Ishikawa (cell line): Measurements from ENCODE around the gene TBC1D4.

Source experiments
- CEBPB ChIP-seq: IDR thresholded peaks from 2 replicates; pipeline ENCODE4 v1.6.1; 2012
- CREB1 ChIP-seq: IDR thresholded peaks from 2 replicates; pipeline ENCODE4 v1.6.1; 2012; ENCODE audit warnings: low read depth
- EGR1 ChIP-seq: IDR thresholded peaks from 2 replicates; pipeline ENCODE4 v1.6.1; 2012
- EP300 ChIP-seq: IDR thresholded peaks from 2 replicates; pipeline ENCODE4 v1.6.1; 2012; ENCODE audit warnings: borderline replicate concordance
- FOXM1 ChIP-seq: IDR thresholded peaks from 2 replicates; pipeline ENCODE4 v1.6.1; 2012; ENCODE audit warnings: low read depth, borderline replicate concordance
- NFIC ChIP-seq: IDR thresholded peaks from 2 replicates; pipeline ENCODE4 v1.6.1; 2012
- RAD21 ChIP-seq: IDR thresholded peaks from 2 replicates; pipeline ENCODE4 v1.6.1; 2012; ENCODE audit warnings: low read depth
- TAF1 ChIP-seq: IDR thresholded peaks from 2 replicates; pipeline ENCODE4 v1.6.1; 2012; ENCODE audit warnings: low read depth, mild to moderate bottlenecking
- TCF12 ChIP-seq: IDR thresholded peaks from 2 replicates; pipeline ENCODE4 v1.6.1; 2012; ENCODE audit warnings: low read depth
- TEAD4 ChIP-seq: IDR thresholded peaks from 2 replicates; pipeline ENCODE4 v1.6.1; 2012
- YY1 ChIP-seq: IDR thresholded peaks from 2 replicates; pipeline ENCODE4 v1.6.1; 2012; ENCODE audit warnings: low read depth
- ZBTB7A ChIP-seq: IDR thresholded peaks from 2 replicates; pipeline ENCODE4 v1.6.1; 2012; ENCODE audit warnings: low read depth
- TF ChIP-seq, protein P1 (sequence below): IDR thresholded peaks from 2 replicates; pipeline ENCODE4 v1.6.1; 2012; ENCODE audit warnings: low read depth, mild to moderate bottlenecking
- TF ChIP-seq, protein P2 (sequence below): IDR thresholded peaks from 2 replicates; pipeline ENCODE4 v1.6.1; 2012
- TF ChIP-seq, protein P3 (sequence below): IDR thresholded peaks from 2 replicates; pipeline ENCODE4 v1.6.1; 2012

The TBC1D4 gene

GRCh38 chr13:75309981-75310580, 171.9 kb downstream of the TBC1D4 start:
- TF ChIP-seq EGR1 (no peak), NFIC (no peak), FOXM1 (no peak), YY1 (no peak), TEAD4 (no peak), TCF12 (no peak), ZBTB7A (no peak), CEBPB (no peak), CREB1 (no peak), TAF1 (no peak), RAD21 (no peak), EP300 (no peak)
- TF ChIP-seq, protein P1, sequence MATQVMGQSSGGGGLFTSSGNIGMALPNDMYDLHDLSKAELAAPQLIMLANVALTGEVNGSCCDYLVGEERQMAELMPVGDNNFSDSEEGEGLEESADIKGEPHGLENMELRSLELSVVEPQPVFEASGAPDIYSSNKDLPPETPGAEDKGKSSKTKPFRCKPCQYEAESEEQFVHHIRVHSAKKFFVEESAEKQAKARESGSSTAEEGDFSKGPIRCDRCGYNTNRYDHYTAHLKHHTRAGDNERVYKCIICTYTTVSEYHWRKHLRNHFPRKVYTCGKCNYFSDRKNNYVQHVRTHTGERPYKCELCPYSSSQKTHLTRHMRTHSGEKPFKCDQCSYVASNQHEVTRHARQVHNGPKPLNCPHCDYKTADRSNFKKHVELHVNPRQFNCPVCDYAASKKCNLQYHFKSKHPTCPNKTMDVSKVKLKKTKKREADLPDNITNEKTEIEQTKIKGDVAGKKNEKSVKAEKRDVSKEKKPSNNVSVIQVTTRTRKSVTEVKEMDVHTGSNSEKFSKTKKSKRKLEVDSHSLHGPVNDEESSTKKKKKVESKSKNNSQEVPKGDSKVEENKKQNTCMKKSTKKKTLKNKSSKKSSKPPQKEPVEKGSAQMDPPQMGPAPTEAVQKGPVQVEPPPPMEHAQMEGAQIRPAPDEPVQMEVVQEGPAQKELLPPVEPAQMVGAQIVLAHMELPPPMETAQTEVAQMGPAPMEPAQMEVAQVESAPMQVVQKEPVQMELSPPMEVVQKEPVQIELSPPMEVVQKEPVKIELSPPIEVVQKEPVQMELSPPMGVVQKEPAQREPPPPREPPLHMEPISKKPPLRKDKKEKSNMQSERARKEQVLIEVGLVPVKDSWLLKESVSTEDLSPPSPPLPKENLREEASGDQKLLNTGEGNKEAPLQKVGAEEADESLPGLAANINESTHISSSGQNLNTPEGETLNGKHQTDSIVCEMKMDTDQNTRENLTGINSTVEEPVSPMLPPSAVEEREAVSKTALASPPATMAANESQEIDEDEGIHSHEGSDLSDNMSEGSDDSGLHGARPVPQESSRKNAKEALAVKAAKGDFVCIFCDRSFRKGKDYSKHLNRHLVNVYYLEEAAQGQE = no peak
- TF ChIP-seq, protein P2, sequence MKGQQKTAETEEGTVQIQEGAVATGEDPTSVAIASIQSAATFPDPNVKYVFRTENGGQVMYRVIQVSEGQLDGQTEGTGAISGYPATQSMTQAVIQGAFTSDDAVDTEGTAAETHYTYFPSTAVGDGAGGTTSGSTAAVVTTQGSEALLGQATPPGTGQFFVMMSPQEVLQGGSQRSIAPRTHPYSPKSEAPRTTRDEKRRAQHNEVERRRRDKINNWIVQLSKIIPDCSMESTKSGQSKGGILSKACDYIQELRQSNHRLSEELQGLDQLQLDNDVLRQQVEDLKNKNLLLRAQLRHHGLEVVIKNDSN = no peak
- TF ChIP-seq, protein P3, sequence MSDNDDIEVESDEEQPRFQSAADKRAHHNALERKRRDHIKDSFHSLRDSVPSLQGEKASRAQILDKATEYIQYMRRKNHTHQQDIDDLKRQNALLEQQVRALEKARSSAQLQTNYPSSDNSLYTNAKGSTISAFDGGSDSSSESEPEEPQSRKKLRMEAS = no peak

DNA sequence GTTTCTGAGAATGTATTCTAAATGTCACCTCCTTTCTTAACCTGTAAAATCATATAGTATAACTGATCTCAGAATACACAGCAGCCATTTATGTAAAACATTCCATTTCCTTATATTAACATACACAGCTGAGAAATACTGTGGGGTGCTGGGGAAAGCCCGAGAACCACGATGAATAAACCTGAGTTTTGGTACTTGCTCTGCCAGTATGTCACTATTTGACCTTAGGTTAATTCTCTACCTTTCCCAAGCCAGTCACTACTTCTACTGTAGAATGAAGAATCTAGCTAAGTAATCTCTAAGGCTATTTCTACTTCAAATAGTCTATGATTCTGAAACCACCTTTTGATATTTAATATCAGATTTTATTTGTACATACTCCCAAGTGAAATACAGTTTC, 173.7 kb downstream of the TBC1D4 start:
- TF ChIP-seq TAF1 (no peak), CEBPB (no peak), ZBTB7A (no peak), TEAD4 (no peak), CREB1 (no peak), NFIC (no peak), TCF12 (no peak), YY1 (no peak), EP300 (no peak), RAD21 (no peak), EGR1 (no peak), FOXM1 (no peak)
- TF ChIP-seq, protein P3 = no peak
- TF ChIP-seq, protein P2 = no peak
- TF ChIP-seq, protein P1 = no peak

DNA sequence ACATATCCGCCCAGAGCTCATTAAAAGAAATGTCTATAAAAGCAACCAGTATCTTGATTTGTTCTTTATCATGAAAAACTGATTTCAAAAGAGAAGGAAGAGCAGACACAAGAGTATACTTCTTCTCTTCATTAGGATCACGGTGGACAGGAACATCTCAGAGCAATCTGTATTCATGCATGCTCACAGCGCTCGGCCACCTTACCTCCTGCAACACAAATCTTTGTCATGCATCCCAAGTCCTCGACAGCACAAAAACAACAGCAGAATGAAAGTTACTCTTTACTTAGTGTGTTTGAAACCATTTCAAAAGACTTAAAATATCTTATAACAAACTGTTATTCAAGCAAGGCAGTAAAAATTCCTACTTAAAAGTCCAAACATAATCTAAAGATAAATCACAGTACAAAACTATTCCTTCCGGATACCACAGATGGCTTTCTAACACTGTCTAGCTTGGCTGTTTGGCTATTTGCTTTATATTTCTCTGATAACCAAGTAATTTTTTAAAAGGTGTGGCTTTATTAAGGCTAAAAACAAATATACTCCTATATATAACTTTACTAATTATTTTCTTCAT, 174.5 kb downstream of the TBC1D4 start:
- no peak for TF ChIP-seq ZBTB7A
- TF ChIP-seq YY1 = no peak
- TF ChIP-seq EGR1 = no peak
- TF ChIP-seq, protein P1 = no peak
- no peak for TF ChIP-seq RAD21
- TF ChIP-seq, protein P2 = no peak
- no peak for TF ChIP-seq TCF12
- TF ChIP-seq CREB1 = no peak
- TF ChIP-seq, protein P3 = no peak
- TF ChIP-seq CEBPB = no peak
- TF ChIP-seq NFIC = no peak
- no peak for TF ChIP-seq EP300
